ENCODE results near the gene THSD8. TPM values are rescaled to one million over a fixed set of nuclear protein-coding genes. Genes with fewer than 3 reads are reported as not detected.
A peak's percentile ranks its signal among the peaks of the same experiment; 100 is the strongest.

THSD8 gene
- total and polyA plus RNA-seq, 4 experiments from 2014 or later, result 1.5 to 4.4 (median 2.7) TPM

GRCh38 chr19:12838886-12839756 is 37.3 kb downstream of the THSD8 start:
- H3K27me3 Mint-ChIP-seq, result peaks cover 65 to 66% of the 10 kb centered on the region in 2 donors
- ChIA-PET POLR2A (ENCODE audit: partially characterized antibody) (no interaction called here), CTCF (ENCODE audit: partially characterized antibody) (interaction anchor here (1.2 kb wide), 1 partner anchor 8 kb away, joined by 4 read pairs; no protein-coding TSS in a partner anchor)
- H3K4me3 ChIP-seq (ENCODE audit: low read length in 2 of 2), result peak overlapping the region in 1 of 2 donors; percentile 24
- H3K9me3 Mint-ChIP-seq, result peaks cover 0 to 7% (median under 1%) of the 10 kb centered on the region in 8 donors
- H3K27me3 ChIP-seq (ENCODE audit: insufficient read depth, low read length), result peaks cover 66% of the 10 kb centered on the region
- H3K4me1 Mint-ChIP-seq, result peaks cover 22 to 48% (median 30%) of the 10 kb centered on the region in 4 donors
- intact Hi-C loops (cut with micrococcal nuclease), result no loop called here
- H3K27ac Mint-ChIP-seq, result peak overlapping the region in 4 of 7 donors; percentile 23 to 87 (median 56)
- H3K27ac ChIP-seq (ENCODE audit: low read depth, low read length), result no peak overlapping the region
- H3K36me3 Mint-ChIP-seq, result peaks cover 2 to 3% of the 10 kb centered on the region in 2 donors
- H3K4me3 Mint-ChIP-seq, result peak overlapping the region; percentile 43 to 88 (median 71)
- DNase-seq, result peak in 3 of 5 donors; percentile 41 to 62 (median 46)
- no peaks in the 10 kb centered on the region for H3K36me3 ChIP-seq (ENCODE audit: insufficient read depth, low read length)
- H3K4me1 ChIP-seq (ENCODE audit: insufficient read depth, low read length), result peaks cover 35% of the 10 kb centered on the region
- no peaks in the 10 kb centered on the region for H3K9me3 ChIP-seq (ENCODE audit: control insufficient read depth in 1 of 2, low read length in 2 of 2)

GRCh38 chr19:12840091-12841079 is 38.5 kb downstream of the THSD8 start:
- Mint-ChIP-seq H3K4me1 (peaks cover 18 to 40% (median 24%) of the 10 kb centered on the region in 4 donors), H3K9me3 (peaks cover 0 to 4% (median under 1%) of the 10 kb centered on the region in 8 donors), H3K27ac (no peak overlapping the region), H3K27me3 (peaks cover 63% of the 10 kb centered on the region in 2 donors), H3K4me3 (peak overlapping the region in 5 of 8 donors; percentile 15 to 58 (median 20)), H3K36me3 (peaks cover 0 to 3% of the 10 kb centered on the region in 2 donors)
- H3K36me3 ChIP-seq (ENCODE audit: insufficient read depth, low read length), result no peaks in the 10 kb centered on the region
- no peak for DNase-seq
- POLR2A ChIA-PET (ENCODE audit: partially characterized antibody), result no interaction called here
- intact Hi-C loops (cut with micrococcal nuclease), result no loop called here
- H3K4me3 ChIP-seq (ENCODE audit: low read length in 2 of 2), result no peak overlapping the region
- peaks cover 57% of the 10 kb centered on the region for H3K27me3 ChIP-seq (ENCODE audit: insufficient read depth, low read length)
- no peak overlapping the region for H3K27ac ChIP-seq (ENCODE audit: low read depth, low read length)
- no peaks in the 10 kb centered on the region for H3K9me3 ChIP-seq (ENCODE audit: control insufficient read depth in 1 of 2, low read length in 2 of 2)
- peaks cover 29% of the 10 kb centered on the region for H3K4me1 ChIP-seq (ENCODE audit: insufficient read depth, low read length)
- CTCF ChIA-PET (ENCODE audit: partially characterized antibody), result interaction anchor here (0.6 kb wide), 1 partner anchor 162 kb away, joined by 3 read pairs; no protein-coding TSS in a partner anchor

DNA sequence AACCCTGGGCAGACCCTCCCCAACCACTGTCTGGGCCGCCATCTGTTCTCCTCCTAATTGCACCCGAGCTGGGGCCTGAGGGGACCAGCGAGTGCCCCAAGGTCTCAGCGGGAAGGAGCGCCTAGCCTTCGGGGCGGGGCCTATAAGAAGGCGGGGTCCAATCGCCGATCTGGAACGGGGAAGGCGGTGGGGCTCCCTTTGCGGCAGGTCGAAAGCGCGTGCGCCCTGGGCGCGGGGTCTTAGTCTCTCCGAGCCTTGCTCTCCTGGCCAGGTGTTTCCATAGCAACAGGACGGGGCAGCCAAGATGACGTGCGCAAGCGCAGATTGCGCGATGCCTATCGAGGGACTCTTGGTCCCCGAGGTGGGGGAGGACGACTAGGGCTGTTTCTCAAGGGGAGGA is 39.2 kb downstream of the THSD8 start:
- ChIA-PET POLR2A (ENCODE audit: partially characterized antibody) (no interaction called here), CTCF (ENCODE audit: partially characterized antibody) (no interaction called here)
- intact Hi-C loops (cut with micrococcal nuclease), result no loop called here
- H3K36me3 Mint-ChIP-seq, result peaks cover 0 to 3% of the 10 kb centered on the region in 2 donors
- Histone ChIP-seq H3K27ac (ENCODE audit: low read depth, low read length) (no peak overlapping the region), H3K4me1 (ENCODE audit: insufficient read depth, low read length) (peaks cover 29% of the 10 kb centered on the region), H3K4me3 (ENCODE audit: low read length in 2 of 2) (no peak overlapping the region), H3K27me3 (ENCODE audit: insufficient read depth, low read length) (peaks cover 52% of the 10 kb centered on the region), H3K9me3 (ENCODE audit: control insufficient read depth in 1 of 2, low read length in 2 of 2) (no peaks in the 10 kb centered on the region), H3K36me3 (ENCODE audit: insufficient read depth, low read length) (no peaks in the 10 kb centered on the region)
- H3K4me3 Mint-ChIP-seq, result peak overlapping the region in 5 of 8 donors; percentile 18 to 47 (median 29)
- peaks cover 18 to 40% (median 24%) of the 10 kb centered on the region in 4 donors for H3K4me1 Mint-ChIP-seq
- H3K27me3 Mint-ChIP-seq, result peaks cover 60 to 61% of the 10 kb centered on the region in 2 donors
- DNase-seq, result no peak
- H3K9me3 Mint-ChIP-seq, result peaks cover 0 to 4% (median under 1%) of the 10 kb centered on the region in 8 donors
- no peak overlapping the region for H3K27ac Mint-ChIP-seq

- POLR2A ChIA-PET (ENCODE audit: partially characterized antibody), result no interaction called here
- H3K9me3 Mint-ChIP-seq, result peaks cover 0 to 4% (median under 1%) of the 10 kb centered on the region in 8 donors
- peaks cover 52 to 53% of the 10 kb centered on the region in 2 donors for H3K27me3 Mint-ChIP-seq
- Histone ChIP-seq H3K4me3 (ENCODE audit: low read length in 2 of 2) (no peak overlapping the region), H3K4me1 (ENCODE audit: insufficient read depth, low read length) (peaks cover 33% of the 10 kb centered on the region), H3K36me3 (ENCODE audit: insufficient read depth, low read length) (no peaks in the 10 kb centered on the region), H3K27ac (ENCODE audit: low read depth, low read length) (no peak overlapping the region), H3K9me3 (ENCODE audit: control insufficient read depth in 1 of 2, low read length in 2 of 2) (no peaks in the 10 kb centered on the region), H3K27me3 (ENCODE audit: insufficient read depth, low read length) (peaks cover 43% of the 10 kb centered on the region)
- DNase-seq, result no peak
- no peak overlapping the region for H3K27ac Mint-ChIP-seq
- intact Hi-C loops (cut with micrococcal nuclease), result no loop called here
- peaks cover 18 to 34% (median 22%) of the 10 kb centered on the region in 4 donors for H3K4me1 Mint-ChIP-seq
- CTCF ChIA-PET (ENCODE audit: partially characterized antibody), result no interaction called here
- peaks cover 0 to 3% of the 10 kb centered on the region in 2 donors for H3K36me3 Mint-ChIP-seq
- H3K4me3 Mint-ChIP-seq, result no peak overlapping the region
Measured at GRCh38 chr19:12842511-12842910, 40.6 kb downstream of the THSD8 start.

DNA sequence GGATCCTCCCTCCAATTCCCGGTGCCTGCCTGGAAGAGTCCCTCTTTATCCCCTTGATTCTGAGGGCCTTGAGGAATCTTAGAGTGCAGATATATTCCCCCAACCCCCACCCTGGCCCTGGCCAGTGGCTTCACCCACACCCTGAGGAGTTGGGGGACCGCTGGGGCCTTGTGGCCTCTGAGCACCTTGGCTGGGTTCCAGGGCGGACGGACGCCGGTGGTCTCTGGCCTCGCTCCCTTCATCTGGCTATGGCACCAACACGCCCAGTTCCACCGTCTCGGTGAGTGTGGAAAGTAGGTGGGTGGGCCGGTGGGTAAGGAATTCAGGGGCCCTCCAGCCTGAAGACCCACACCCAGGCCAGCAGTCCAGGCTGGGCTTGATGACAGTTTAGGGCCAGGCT is 41.5 kb downstream of the THSD8 start:
- no peak for DNase-seq
- Mint-ChIP-seq H3K9me3 (peaks cover 0 to 4% (median under 1%) of the 10 kb centered on the region in 8 donors), H3K4me1 (peaks cover 18 to 29% (median 20%) of the 10 kb centered on the region in 4 donors), H3K36me3 (peaks cover 0 to 3% of the 10 kb centered on the region in 2 donors), H3K4me3 (no peak overlapping the region), H3K27me3 (peaks cover 48% of the 10 kb centered on the region in 2 donors), H3K27ac (no peak overlapping the region)
- peaks cover 36% of the 10 kb centered on the region for H3K27me3 ChIP-seq (ENCODE audit: insufficient read depth, low read length)
- H3K4me3 ChIP-seq (ENCODE audit: low read length in 2 of 2), result no peak overlapping the region
- peaks cover 33% of the 10 kb centered on the region for H3K4me1 ChIP-seq (ENCODE audit: insufficient read depth, low read length)
- intact Hi-C loops (cut with micrococcal nuclease), result no loop called here
- ChIA-PET POLR2A (ENCODE audit: partially characterized antibody) (no interaction called here), CTCF (ENCODE audit: partially characterized antibody) (no interaction called here)
- no peaks in the 10 kb centered on the region for H3K36me3 ChIP-seq (ENCODE audit: insufficient read depth, low read length)
- H3K27ac ChIP-seq (ENCODE audit: low read depth, low read length), result no peak overlapping the region
- H3K9me3 ChIP-seq (ENCODE audit: control insufficient read depth in 1 of 2, low read length in 2 of 2), result no peaks in the 10 kb centered on the region

DNA sequence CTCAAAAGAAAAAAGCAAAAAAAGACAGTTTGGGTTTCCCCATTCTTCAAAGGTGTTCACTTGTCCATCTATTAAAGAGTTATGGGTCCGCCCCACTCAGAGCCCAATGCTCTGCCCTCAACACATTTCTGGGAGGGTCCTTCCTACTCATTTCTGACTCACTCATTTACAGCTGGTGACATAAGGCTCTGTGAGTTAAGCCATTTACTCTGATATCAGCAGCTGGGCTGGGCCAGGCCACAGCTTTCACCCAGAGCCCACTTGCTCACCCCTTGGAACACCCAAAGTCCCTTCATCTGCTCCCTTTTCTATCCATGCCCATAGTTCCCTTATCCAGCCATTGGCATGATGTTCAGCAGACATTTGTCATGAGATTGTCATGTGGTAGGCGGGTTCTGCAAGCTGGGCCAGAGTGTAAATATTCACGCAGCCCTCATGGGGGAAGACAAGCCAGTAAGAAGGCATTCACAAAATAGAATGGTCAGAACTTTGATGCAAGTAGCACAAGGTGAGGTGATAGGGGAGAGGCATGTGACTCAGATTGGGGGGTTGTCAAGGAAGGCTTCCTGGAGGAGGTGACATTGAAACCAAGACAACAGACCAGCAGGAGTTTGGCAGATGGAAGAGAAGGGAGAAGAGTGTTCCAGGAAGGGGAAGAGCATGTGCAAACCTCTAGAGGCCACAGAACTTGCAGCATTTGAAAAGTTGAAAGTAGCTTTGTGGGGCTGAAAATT is 42.3 kb downstream of the THSD8 start:
- H3K4me3 ChIP-seq (ENCODE audit: low read length in 2 of 2), result no peak overlapping the region
- Mint-ChIP-seq H3K9me3 (peaks cover 0 to 4% (median under 1%) of the 10 kb centered on the region in 8 donors), H3K27ac (no peak overlapping the region), H3K4me3 (no peak overlapping the region), H3K4me1 (peaks cover 17 to 25% (median 18%) of the 10 kb centered on the region in 4 donors), H3K27me3 (peaks cover 43 to 46% of the 10 kb centered on the region in 2 donors), H3K36me3 (peaks cover 0 to 3% of the 10 kb centered on the region in 2 donors)
- POLR2A ChIA-PET (ENCODE audit: partially characterized antibody), result no interaction called here
- DNase-seq, result no peak
- peaks cover 32% of the 10 kb centered on the region for H3K27me3 ChIP-seq (ENCODE audit: insufficient read depth, low read length)
- no peaks in the 10 kb centered on the region for H3K36me3 ChIP-seq (ENCODE audit: insufficient read depth, low read length)
- no peak overlapping the region for H3K27ac ChIP-seq (ENCODE audit: low read depth, low read length)
- H3K9me3 ChIP-seq (ENCODE audit: control insufficient read depth in 1 of 2, low read length in 2 of 2), result no peaks in the 10 kb centered on the region
- CTCF ChIA-PET (ENCODE audit: partially characterized antibody), result interaction anchor here (1.9 to 8.2 kb wide), 2 partner anchors 80 to 87 kb away, joined by 5 to 200 read pairs; no protein-coding TSS in a partner anchor
- intact Hi-C loops (cut with micrococcal nuclease), result no loop called here
- H3K4me1 ChIP-seq (ENCODE audit: insufficient read depth, low read length), result peaks cover 25% of the 10 kb centered on the region
